ENCODE measurements around the gene TCTN2. TPM values are rescaled to one million over a fixed set of nuclear protein-coding genes. Genes with fewer than 3 reads are reported as not detected.

TCTN2 gene
- total RNA-seq, 1 experiment from 2014 or later, result 11.0 TPM

Other genes with a start within 250 kb of the TCTN2 start
- 2.0 and 2.2 TPM in 2 replicates for gene RILPL2, start 234.4 kb upstream of the TCTN2 start, total RNA-seq (2014; rRNA removed; shearing (Covaris generic))
- gene SNRNP35, start 213.0 kb upstream of the TCTN2 start, total RNA-seq (2014; rRNA removed; shearing (Covaris generic)), result 19.5 and 20.6 TPM in 2 replicates
- gene RILPL1, start 137.4 kb upstream of the TCTN2 start, total RNA-seq (2014; rRNA removed; shearing (Covaris generic)), result 11.3 and 16.5 TPM in 2 replicates
- 537 and 558 TPM in 2 replicates for gene TMED2, start 86.6 kb upstream of the TCTN2 start, total RNA-seq (2014; rRNA removed; shearing (Covaris generic))
- 45.3 and 54.0 TPM in 2 replicates for gene DDX55, start 69.0 kb upstream of the TCTN2 start, total RNA-seq (2014; rRNA removed; shearing (Covaris generic))
- 55.4 and 76.6 TPM in 2 replicates for gene EIF2B1, start 37.4 kb upstream of the TCTN2 start, total RNA-seq (2014; rRNA removed; shearing (Covaris generic))
- 53.8 and 54.7 TPM in 2 replicates for gene GTF2H3, start 37.3 kb upstream of the TCTN2 start, total RNA-seq (2014; rRNA removed; shearing (Covaris generic))
- gene ATP6V0A2, start 41.2 kb downstream of the TCTN2 start, total RNA-seq (2014; rRNA removed; shearing (Covaris generic)), result 49.0 and 63.2 TPM in 2 replicates
- gene DNAH10, start 91.2 kb downstream of the TCTN2 start, total RNA-seq (2014; rRNA removed; shearing (Covaris generic)), result 3.4 and 3.9 TPM in 2 replicates

Measured in SK-MEL-5 (cell line).